A673 (cell line): ENCODE data around the gene ACSS2. TPM values are rescaled to one million over a fixed set of nuclear protein-coding genes. Genes with fewer than 3 reads are reported as not detected.

ENCODE experiments used
- BruUV-seq: library from RNA; stranded (reverse); fragments of 400-500 nt; replicated peaks from 2 replicates; lab custom pipeline; 2021; lab: Mats Ljungman, UMichigan
- CTCF ChIA-PET: fragments of 300-600 bp; sonication (Branson Sonifier 250); formaldehyde crosslinking; loops from one replicate; lab custom pipeline; 2022; ENCODE audit warnings: antibody characterized with exemption; lab: Charles Lee
- POLR2A ChIA-PET: fragments of 300-600 bp; sonication (Branson Sonifier 250); formaldehyde crosslinking; loops from one replicate; lab custom pipeline; 2022; ENCODE audit warnings: antibody characterized with exemption; ENCODE audit not compliant: low non-redundant PET; lab: Charles Lee
- DNase-seq: peaks from one replicate; pipeline ENCODE4 v3.0.0-alpha.2; 2015; ENCODE audit warnings: low spot score
- H3K27ac ChIP-seq: fragments of 200-600 bp; sonication (generic); 2 replicates; pipeline ENCODE4 v1.5.1; 2016; ENCODE audit warnings: mixed run types, low read depth, mild to moderate bottlenecking, mixed read lengths, antibody characterized with exemption, low read length; ENCODE audit not compliant: poor library complexity, severe bottlenecking
- H3K27me3 ChIP-seq: fragments of 200-600 bp; sonication (generic); replicated peaks from 2 replicates; pipeline ENCODE4 v1.6.1; 2017; ENCODE audit warnings: mixed run types, low read depth, mild to moderate bottlenecking, mixed read lengths, antibody characterized with exemption, low read length; ENCODE audit not compliant: insufficient read depth, poor library complexity
- H3K36me3 ChIP-seq: fragments of 200-600 bp; sonication (generic); 2 replicates; pipeline ENCODE4 v1.6.1; 2016; ENCODE audit warnings: mixed run types, mild to moderate bottlenecking, mixed read lengths, antibody characterized with exemption, low read length; ENCODE audit not compliant: insufficient read depth, poor library complexity, severe bottlenecking
- H3K4me1 ChIP-seq: fragments of 200-600 bp; sonication (generic); 2 replicates; pipeline ENCODE4 v1.6.1; 2017; ENCODE audit warnings: mixed run types, mild to moderate bottlenecking, mixed read lengths, antibody characterized with exemption, low read length; ENCODE audit not compliant: insufficient read depth, poor library complexity, severe bottlenecking
- H3K4me3 ChIP-seq: fragments of 200-600 bp; sonication (generic); 2 replicates; pipeline ENCODE4 v1.5.1; 2016; ENCODE audit warnings: low read depth, mixed run types, mild to moderate bottlenecking, mixed read lengths, low read length; ENCODE audit not compliant: poor library complexity, severe bottlenecking
- H3K9me3 ChIP-seq: fragments of 200-600 bp; sonication (generic); 2 replicates; pipeline ENCODE4 v1.6.1; 2016; ENCODE audit warnings: mixed run types, low read depth, mild to moderate bottlenecking, mixed read lengths, antibody characterized with exemption, low read length; ENCODE audit not compliant: poor library complexity, severe bottlenecking
- EZH2 ChIP-seq: fragments of 200-600 bp; sonication (generic); IDR thresholded peaks from 2 replicates; pipeline ENCODE4 v1.6.1; 2017; ENCODE audit warnings: borderline replicate concordance, low read depth, mild to moderate bottlenecking, mixed read lengths, antibody characterized with exemption, low read length; ENCODE audit not compliant: poor library complexity, severe bottlenecking
- intact Hi-C: fragments of 100-400 bp; cut with micrococcal nuclease; formaldehyde crosslinking; loops from one replicate; pipeline ENCODE4 v1.10.0; 2022; ENCODE audit not compliant: unreplicated experiment
- total RNA-seq: library from RNA; stranded (reverse); gene quantifications from 2 replicates; pipeline ENCODE4 v1.2.3, GENCODE V29; 2021
- TF ChIP-seq, protein P1 (sequence below): fragments of 300-800, 200-600 bp; sonication (generic); conservative IDR thresholded peaks from 2 replicates; pipeline ENCODE4 v1.5.1; 2017; ENCODE audit warnings: low read depth, mild to moderate bottlenecking, antibody characterized with exemption, low read length, moderate library complexity, mixed read lengths

The ACSS2 gene
- total RNA-seq, 1 experiment from 2014 or later, result 28.7 TPM

GRCh38 chr20:34831936-34832335, 44.5 kb upstream of the ACSS2 start:
- no peak for DNase-seq
- no peaks in the 10 kb centered on the region for H3K9me3 ChIP-seq
- no peak for TF ChIP-seq EZH2
- TF ChIP-seq, protein P1, sequence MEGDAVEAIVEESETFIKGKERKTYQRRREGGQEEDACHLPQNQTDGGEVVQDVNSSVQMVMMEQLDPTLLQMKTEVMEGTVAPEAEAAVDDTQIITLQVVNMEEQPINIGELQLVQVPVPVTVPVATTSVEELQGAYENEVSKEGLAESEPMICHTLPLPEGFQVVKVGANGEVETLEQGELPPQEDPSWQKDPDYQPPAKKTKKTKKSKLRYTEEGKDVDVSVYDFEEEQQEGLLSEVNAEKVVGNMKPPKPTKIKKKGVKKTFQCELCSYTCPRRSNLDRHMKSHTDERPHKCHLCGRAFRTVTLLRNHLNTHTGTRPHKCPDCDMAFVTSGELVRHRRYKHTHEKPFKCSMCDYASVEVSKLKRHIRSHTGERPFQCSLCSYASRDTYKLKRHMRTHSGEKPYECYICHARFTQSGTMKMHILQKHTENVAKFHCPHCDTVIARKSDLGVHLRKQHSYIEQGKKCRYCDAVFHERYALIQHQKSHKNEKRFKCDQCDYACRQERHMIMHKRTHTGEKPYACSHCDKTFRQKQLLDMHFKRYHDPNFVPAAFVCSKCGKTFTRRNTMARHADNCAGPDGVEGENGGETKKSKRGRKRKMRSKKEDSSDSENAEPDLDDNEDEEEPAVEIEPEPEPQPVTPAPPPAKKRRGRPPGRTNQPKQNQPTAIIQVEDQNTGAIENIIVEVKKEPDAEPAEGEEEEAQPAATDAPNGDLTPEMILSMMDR, result no peak
- no peak overlapping the region for H3K4me3 ChIP-seq
- BruUV-seq, result no TSS peak
- CTCF ChIA-PET, result no interaction called here
- H3K27ac ChIP-seq, result no peak overlapping the region
- POLR2A ChIA-PET, result no interaction called here
- H3K36me3 ChIP-seq, result no peaks in the 10 kb centered on the region
- no peaks in the 10 kb centered on the region for H3K4me1 ChIP-seq
- intact Hi-C loops, result loop anchor here (5.0 kb wide), 3 partner anchors 130 to 615 kb away; no protein-coding TSS in a partner anchor
- no peaks in the 10 kb centered on the region for H3K27me3 ChIP-seq

DNA sequence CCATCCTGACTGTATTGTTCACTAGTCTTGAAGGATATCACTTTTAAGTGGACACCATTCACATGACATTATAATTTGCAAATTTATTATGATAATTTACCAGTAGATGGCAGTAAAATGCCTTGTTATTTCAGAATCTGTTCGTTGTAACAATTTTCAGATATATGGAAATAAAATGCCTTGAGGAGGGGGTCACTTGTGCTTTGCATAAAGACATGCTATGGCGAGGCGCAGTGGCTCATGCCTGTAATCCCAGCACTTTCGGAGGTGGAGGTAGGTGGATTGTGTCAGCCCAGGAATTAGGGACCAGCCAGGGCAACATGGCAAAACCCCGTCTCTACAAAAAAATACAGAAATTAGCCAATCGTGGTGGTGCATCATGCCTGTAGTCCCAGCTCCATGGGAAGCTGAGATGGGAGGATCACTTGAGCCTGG, 41.9 kb upstream of the ACSS2 start:
- H3K4me1 ChIP-seq, result no peaks in the 10 kb centered on the region
- TF ChIP-seq, protein P1, result peak; percentile 54
- no peak for TF ChIP-seq EZH2
- H3K36me3 ChIP-seq, result no peaks in the 10 kb centered on the region
- POLR2A ChIA-PET, result no interaction called here
- H3K9me3 ChIP-seq, result no peaks in the 10 kb centered on the region
- BruUV-seq, result no TSS peak
- intact Hi-C loops, result loop anchor here (2.0 to 5.0 kb wide), 4 partner anchors 128 to 613 kb away; no protein-coding TSS in a partner anchor
- H3K27ac ChIP-seq, result no peak overlapping the region
- no peaks in the 10 kb centered on the region for H3K27me3 ChIP-seq
- CTCF ChIA-PET, result interaction anchor here (0.7 kb wide), 1 partner anchor 121 kb away, joined by 14 read pairs; no protein-coding TSS in a partner anchor
- no peak overlapping the region for H3K4me3 ChIP-seq
- peak; percentile 72 for DNase-seq

GRCh38 chr20:34842143-34842542, 34.3 kb upstream of the ACSS2 start:
- H3K36me3 ChIP-seq, result no peaks in the 10 kb centered on the region
- TF ChIP-seq, protein P1, result no peak
- no peak for DNase-seq
- H3K27me3 ChIP-seq, result no peaks in the 10 kb centered on the region
- no peaks in the 10 kb centered on the region for H3K9me3 ChIP-seq
- no peak overlapping the region for H3K27ac ChIP-seq
- CTCF ChIA-PET, result no interaction called here
- POLR2A ChIA-PET, result interaction anchor here (0.6 kb wide), 1 partner anchor 1568 kb away, joined by 10 read pairs; no protein-coding TSS in a partner anchor
- intact Hi-C loops, result no loop called here
- no peak overlapping the region for H3K4me3 ChIP-seq
- no TSS peak for BruUV-seq
- H3K4me1 ChIP-seq, result no peaks in the 10 kb centered on the region
